HEK293 (cell line): ENCODE measurements around the gene PARD3.

Source experiments
- CTCF ChIA-PET: fragments of 350-600 bp; formaldehyde crosslinking; extraction: SDS; loops from one replicate; lab custom pipeline; 2021; ENCODE audit warnings: antibody characterized with exemption; lab: Yijun Ruan, JAX
- POLR2A ChIA-PET: fragments of 300-600 bp; formaldehyde crosslinking; extraction: SDS; loops from one replicate; lab custom pipeline; 2020; ENCODE audit warnings: antibody characterized with exemption, inconsistent platforms; lab: Yijun Ruan, JAX
- H3K27ac ChIP-seq: fragments of 200-500 bp; sonication (Bioruptor generic); 2 replicates; pipeline ENCODE4 v1.5.1; 2014; ENCODE audit warnings: low read depth, low read length, control low read depth, inconsistent platforms; ENCODE audit errors: extremely low read depth
- H3K36me3 ChIP-seq, 2 experiments: fragments of 200-500 bp in 1 of 2; sonication (Bioruptor generic) in 1 of 2; 1 replicate in 1 of 2; 2 replicates in 1 of 2; pipeline ENCODE4 v1.5.1; 2014 to 2017; ENCODE audit warnings: inconsistent platforms in 2 of 2, low read length in 2 of 2; ENCODE audit not compliant: control insufficient read depth in 2 of 2, insufficient read depth in 1 of 2
- H3K4me1 ChIP-seq: fragments of 200-500 bp; sonication (Bioruptor generic); 2 replicates; pipeline ENCODE4 v1.5.1; 2014; ENCODE audit warnings: mild to moderate bottlenecking, low read length, inconsistent platforms; ENCODE audit not compliant: control insufficient read depth, insufficient read depth
- H3K4me3 ChIP-seq: 2 replicates; pipeline ENCODE4 v1.5.1; 2011; ENCODE audit warnings: low read depth, mild to moderate bottlenecking, control low read depth, low read length, moderate library complexity
- H3K9me3 ChIP-seq: fragments of 200-500 bp; sonication (Bioruptor generic); 2 replicates; pipeline ENCODE4 v1.5.1; 2014; ENCODE audit warnings: low read depth, low read length, inconsistent platforms; ENCODE audit not compliant: control insufficient read depth, insufficient read depth
- SALL2 ChIP-seq: fragments of 450-650 bp; formaldehyde crosslinking; IDR thresholded peaks from 2 replicates; pipeline ENCODE4 v1.5.0; 2017; ENCODE audit warnings: missing biosample characterization, mild to moderate bottlenecking, missing genetic modification characterization, borderline replicate concordance
- SP2 ChIP-seq: fragments of 450-650 bp; formaldehyde crosslinking; IDR thresholded peaks from 2 replicates; pipeline ENCODE4 v1.5.1; 2016; ENCODE audit warnings: missing biosample characterization, missing genetic modification characterization
- ZFP41 ChIP-seq: fragments of 450-650 bp; formaldehyde crosslinking; IDR thresholded peaks from 2 replicates; pipeline ENCODE4 v1.5.1; 2016; ENCODE audit warnings: missing biosample characterization, missing genetic modification characterization, borderline replicate concordance
- ZNF10 ChIP-seq: fragments of 450-650 bp; formaldehyde crosslinking; IDR thresholded peaks from 2 replicates; pipeline ENCODE4 v1.5.1; 2017; ENCODE audit warnings: missing biosample characterization, missing genetic modification characterization
- ZNF121 ChIP-seq: fragments of 450-650 bp; formaldehyde crosslinking; IDR thresholded peaks from 2 replicates; pipeline ENCODE4 v1.5.1; 2016; ENCODE audit warnings: missing biosample characterization, missing genetic modification characterization
- ZNF16 ChIP-seq: fragments of 450-650 bp; formaldehyde crosslinking; IDR thresholded peaks from 2 replicates; pipeline ENCODE4 v1.5.1; 2016; ENCODE audit warnings: low read depth, missing biosample characterization, missing genetic modification characterization
- ZNF202 ChIP-seq: fragments of 450-650 bp; formaldehyde crosslinking; IDR thresholded peaks from 2 replicates; pipeline ENCODE4 v1.5.1; 2016; ENCODE audit warnings: missing biosample characterization, missing genetic modification characterization, borderline replicate concordance
- ZNF214 ChIP-seq: fragments of 450-650 bp; formaldehyde crosslinking; IDR thresholded peaks from 2 replicates; pipeline ENCODE4 v1.5.1; 2017; ENCODE audit warnings: missing biosample characterization, mild to moderate bottlenecking, missing genetic modification characterization, borderline replicate concordance
- ZNF292 ChIP-seq: fragments of 450-650 bp; formaldehyde crosslinking; IDR thresholded peaks from 2 replicates; pipeline ENCODE4 v1.5.1; 2016; ENCODE audit warnings: low read depth, missing biosample characterization, missing genetic modification characterization, borderline replicate concordance
- ZNF335 ChIP-seq: fragments of 450-650 bp; formaldehyde crosslinking; conservative IDR thresholded peaks from 2 replicates; pipeline ENCODE4 v1.5.1; 2016; ENCODE audit warnings: missing biosample characterization, missing genetic modification characterization
- ZNF423 ChIP-seq: fragments of 450-650 bp; formaldehyde crosslinking; IDR thresholded peaks from 2 replicates; pipeline ENCODE4 v1.5.1; 2016; ENCODE audit warnings: missing biosample characterization, missing genetic modification characterization
- ZNF426 ChIP-seq: fragments of 450-650 bp; formaldehyde crosslinking; IDR thresholded peaks from 2 replicates; pipeline ENCODE4 v1.5.1; 2017; ENCODE audit warnings: missing biosample characterization, missing genetic modification characterization, mild to moderate bottlenecking, inconsistent platforms, moderate library complexity
- ZNF521 ChIP-seq: fragments of 450-650 bp; formaldehyde crosslinking; IDR thresholded peaks from 2 replicates; pipeline ENCODE4 v1.5.1; 2017; ENCODE audit warnings: missing biosample characterization, mild to moderate bottlenecking, missing genetic modification characterization
- ZNF658 ChIP-seq: fragments of 450-650 bp; formaldehyde crosslinking; IDR thresholded peaks from 2 replicates; pipeline ENCODE4; 2016; ENCODE audit warnings: missing biosample characterization, missing genetic modification characterization
- ZNF660 ChIP-seq: fragments of 450-650 bp; IDR thresholded peaks from 2 replicates; pipeline ENCODE4 v1.5.1; 2018; ENCODE audit warnings: missing biosample characterization, mild to moderate bottlenecking, missing genetic modification characterization
- ZNF670 ChIP-seq: fragments of 450-650 bp; formaldehyde crosslinking; IDR thresholded peaks from 2 replicates; pipeline ENCODE4 v1.5.1; 2016; ENCODE audit warnings: missing biosample characterization, missing genetic modification characterization, low read depth
- ZNF677 ChIP-seq: fragments of 450-650 bp; IDR thresholded peaks from 2 replicates; pipeline ENCODE4 v1.5.0; 2018; ENCODE audit warnings: missing biosample characterization, mild to moderate bottlenecking, missing genetic modification characterization, moderate library complexity
- ZNF747 ChIP-seq: fragments of 450-650 bp; formaldehyde crosslinking; IDR thresholded peaks from 2 replicates; pipeline ENCODE4 v1.5.1; 2016; ENCODE audit warnings: missing biosample characterization, missing genetic modification characterization
- TF ChIP-seq, protein P1 (sequence below): sonication (generic); formaldehyde crosslinking; IDR thresholded peaks from 2 replicates; pipeline ENCODE4 v1.8.1; 2022; ENCODE audit warnings: mild to moderate bottlenecking, moderate library complexity, missing genetic modification reagents

Gene PARD3

DNA sequence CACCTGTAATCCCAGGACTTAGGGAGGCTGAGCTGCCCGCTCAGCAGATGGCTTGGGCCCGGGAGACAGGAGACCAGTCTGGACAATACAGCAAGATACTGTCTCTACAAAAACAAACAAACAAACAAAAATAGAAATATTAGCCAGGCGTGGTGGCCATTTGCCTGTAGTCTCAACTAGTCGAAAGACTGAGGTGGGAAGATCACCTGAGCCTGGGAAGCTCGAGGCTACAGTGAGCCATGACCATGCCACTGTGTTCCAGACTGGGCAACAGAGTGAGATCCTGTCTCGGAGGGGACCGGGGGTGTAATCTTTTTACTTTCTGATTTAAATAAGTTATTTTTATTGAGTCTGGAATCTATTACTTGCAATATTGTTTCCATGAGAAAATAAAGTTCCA is 274.6 kb downstream of the PARD3 start:
- no peaks in the 10 kb centered on the region for H3K9me3 ChIP-seq
- no peaks in the 10 kb centered on the region for H3K36me3 ChIP-seq
- H3K4me1 ChIP-seq: peaks cover 5% of the 10 kb centered on the region; the same call in 1 of the 2 replicates
- TF ChIP-seq ZNF121 (tag by site-specific recombination): peak; percentile 70
- TF ChIP-seq ZNF202: no peak
- TF ChIP-seq, all 188 proteins: peak for 1
- ChIA-PET POLR2A (no interaction called here), CTCF (no interaction called here)
- Histone ChIP-seq H3K27ac (no peak overlapping the region), H3K4me3 (no peak overlapping the region)

DNA sequence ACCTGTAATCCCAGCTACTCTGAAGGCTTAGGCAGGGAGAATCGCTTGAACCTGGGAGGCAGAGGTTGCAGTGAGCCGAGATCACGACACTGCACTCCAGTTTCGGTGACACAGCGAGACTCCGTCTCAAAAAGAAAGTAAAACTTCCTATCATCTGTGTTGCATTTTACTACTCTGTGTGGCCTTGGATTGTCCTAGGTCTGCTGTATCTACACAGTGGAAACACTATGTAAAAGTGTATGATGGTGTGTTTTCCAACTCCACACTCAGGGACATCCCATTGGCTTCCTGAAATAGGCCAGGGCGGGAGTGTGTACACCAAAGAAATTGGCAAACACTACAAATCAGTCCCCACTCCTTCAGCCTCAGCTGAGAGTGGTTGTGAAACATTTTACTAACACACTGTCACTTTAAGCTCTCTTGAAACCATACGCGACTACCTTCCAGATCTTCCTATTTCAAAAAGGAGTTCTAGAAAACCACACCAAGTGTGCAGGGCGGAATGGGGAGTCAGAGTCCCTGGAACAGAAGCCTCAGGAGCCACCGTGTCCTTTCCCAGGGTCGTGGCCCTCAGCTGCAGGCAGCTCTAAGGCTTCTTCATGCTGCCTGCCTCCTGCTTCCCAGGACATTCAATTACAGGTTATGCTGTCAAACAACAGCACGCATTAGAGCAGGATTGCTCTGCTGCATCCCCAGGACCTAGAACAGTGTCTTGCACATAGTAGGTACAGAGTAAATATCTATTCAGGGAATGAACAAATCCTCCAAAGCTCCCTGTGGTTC is 275.4 kb downstream of the PARD3 start:
- POLR2A ChIA-PET: no interaction called here
- H3K36me3 ChIP-seq: no peaks in the 10 kb centered on the region
- TF ChIP-seq ZNF658 (tag by site-specific recombination) (no peak), ZNF423 (tag by site-specific recombination) (no peak), ZNF677 (tag by site-specific recombination) (no peak), ZNF10 (tag by site-specific recombination) (no peak), ZNF426 (tag by site-specific recombination) (no peak), ZNF292 (tag by site-specific recombination) (no peak), ZNF747 (tag by site-specific recombination) (no peak), ZNF335 (tag by site-specific recombination) (no peak), ZNF670 (tag by site-specific recombination) (no peak), ZNF660 (no peak), ZNF214 (tag by site-specific recombination) (no peak), SALL2 (no peak)
- TF ChIP-seq, all 188 proteins: peak for 0
- Histone ChIP-seq H3K4me1 (peaks cover 5% of the 10 kb centered on the region; the same call in 1 of the 2 replicates), H3K9me3 (no peaks in the 10 kb centered on the region), H3K27ac (no peak overlapping the region), H3K4me3 (no peak overlapping the region)
- CTCF ChIA-PET: no interaction called here

DNA sequence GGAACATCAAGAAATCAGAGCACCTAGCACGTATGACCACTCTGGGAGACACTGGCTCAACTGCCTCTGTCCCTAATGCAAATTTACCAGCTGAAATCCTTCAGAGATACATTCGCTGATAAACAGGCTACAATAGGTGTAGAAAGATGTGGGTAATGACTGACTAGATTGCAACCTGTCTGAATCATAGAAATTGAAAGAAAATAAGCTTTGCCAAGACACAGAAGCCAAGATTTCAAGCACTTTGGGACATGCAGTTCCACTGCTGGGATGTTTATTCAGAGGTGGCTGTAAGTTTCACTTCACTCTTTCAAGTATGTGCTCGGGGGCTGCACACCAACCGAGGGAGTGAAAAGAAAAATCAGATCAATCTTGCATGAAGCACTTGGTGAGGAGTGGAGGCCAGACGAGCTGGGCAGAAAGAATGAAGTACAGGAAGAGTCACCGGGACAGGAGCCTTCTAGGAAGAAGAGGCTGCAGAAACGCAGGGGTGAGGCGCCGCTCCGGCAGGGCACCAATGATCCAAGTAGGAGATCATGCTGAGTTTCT is 276.7 kb downstream of the PARD3 start:
- no peak overlapping the region for H3K27ac ChIP-seq
- ChIA-PET POLR2A (no interaction called here), CTCF (no interaction called here)
- TF ChIP-seq SP2 (tag by site-specific recombination): no peak
- TF ChIP-seq, protein P1, sequence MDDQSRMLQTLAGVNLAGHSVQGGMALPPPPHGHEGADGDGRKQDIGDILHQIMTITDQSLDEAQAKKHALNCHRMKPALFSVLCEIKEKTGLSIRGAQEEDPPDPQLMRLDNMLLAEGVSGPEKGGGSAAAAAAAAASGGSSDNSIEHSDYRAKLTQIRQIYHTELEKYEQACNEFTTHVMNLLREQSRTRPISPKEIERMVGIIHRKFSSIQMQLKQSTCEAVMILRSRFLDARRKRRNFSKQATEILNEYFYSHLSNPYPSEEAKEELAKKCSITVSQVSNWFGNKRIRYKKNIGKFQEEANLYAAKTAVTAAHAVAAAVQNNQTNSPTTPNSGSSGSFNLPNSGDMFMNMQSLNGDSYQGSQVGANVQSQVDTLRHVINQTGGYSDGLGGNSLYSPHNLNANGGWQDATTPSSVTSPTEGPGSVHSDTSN (CRISPR knock-in tag): no peak
- no peak for TF ChIP-seq ZNF16 (tag by site-specific recombination)
- TF ChIP-seq ZFP41 (tag by site-specific recombination): no peak
- no peak for TF ChIP-seq ZNF521 (tag by site-specific recombination)
- no peaks in the 10 kb centered on the region for H3K36me3 ChIP-seq
- H3K9me3 ChIP-seq: no peaks in the 10 kb centered on the region
- no peak overlapping the region for H3K4me3 ChIP-seq
- peaks cover 5% of the 10 kb centered on the region; the same call in 1 of the 2 replicates for H3K4me1 ChIP-seq
